GM13976 (cell line): ENCODE results near the gene AP5Z1.

Experiments
- DNase-seq: peaks from one replicate; pipeline ENCODE4 v3.0.0; 2012; ENCODE audit warnings: low spot score
- in situ Hi-C: fragments of 300-500 bp; cut with MboI; formaldehyde crosslinking; loops from one replicate; pipeline ENCODE4 v1.12.0; 2022; ENCODE audit warnings: low sequenced_read_pairs, mixed read lengths, inconsistent platforms; ENCODE audit not compliant: unreplicated experiment
- TF ChIP-seq, protein P1 (sequence below): IDR thresholded peaks from 2 replicates; pipeline ENCODE4 v1.5.1; 2012; ENCODE audit warnings: borderline replicate concordance, mild to moderate bottlenecking; ENCODE audit not compliant: insufficient read depth; ENCODE audit errors: extremely low read depth, missing control alignments, control extremely low read depth

Gene AP5Z1

DNA sequence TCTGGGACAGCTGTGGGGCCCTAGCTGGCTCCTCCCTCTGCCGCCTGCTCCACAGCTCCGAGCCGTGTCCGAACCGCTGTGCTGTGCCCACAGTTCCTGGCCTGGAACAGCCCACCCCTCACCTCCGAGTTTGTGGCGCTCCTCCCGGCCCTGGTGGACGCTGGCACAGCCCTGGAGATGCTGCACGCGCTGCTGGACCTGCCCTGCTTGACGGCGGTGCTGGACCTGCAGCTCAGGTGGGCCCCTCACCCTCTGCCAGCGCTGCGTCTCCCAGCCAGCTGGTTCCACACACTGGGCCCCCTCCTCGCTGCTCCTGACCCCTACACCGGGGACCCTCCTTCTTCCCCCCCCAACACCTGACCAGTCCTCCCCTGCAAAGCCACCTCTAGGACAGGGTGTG lies 12.1 kb downstream of the AP5Z1 start:
- in situ Hi-C loops: no loop called here
- TF ChIP-seq, protein P1, sequence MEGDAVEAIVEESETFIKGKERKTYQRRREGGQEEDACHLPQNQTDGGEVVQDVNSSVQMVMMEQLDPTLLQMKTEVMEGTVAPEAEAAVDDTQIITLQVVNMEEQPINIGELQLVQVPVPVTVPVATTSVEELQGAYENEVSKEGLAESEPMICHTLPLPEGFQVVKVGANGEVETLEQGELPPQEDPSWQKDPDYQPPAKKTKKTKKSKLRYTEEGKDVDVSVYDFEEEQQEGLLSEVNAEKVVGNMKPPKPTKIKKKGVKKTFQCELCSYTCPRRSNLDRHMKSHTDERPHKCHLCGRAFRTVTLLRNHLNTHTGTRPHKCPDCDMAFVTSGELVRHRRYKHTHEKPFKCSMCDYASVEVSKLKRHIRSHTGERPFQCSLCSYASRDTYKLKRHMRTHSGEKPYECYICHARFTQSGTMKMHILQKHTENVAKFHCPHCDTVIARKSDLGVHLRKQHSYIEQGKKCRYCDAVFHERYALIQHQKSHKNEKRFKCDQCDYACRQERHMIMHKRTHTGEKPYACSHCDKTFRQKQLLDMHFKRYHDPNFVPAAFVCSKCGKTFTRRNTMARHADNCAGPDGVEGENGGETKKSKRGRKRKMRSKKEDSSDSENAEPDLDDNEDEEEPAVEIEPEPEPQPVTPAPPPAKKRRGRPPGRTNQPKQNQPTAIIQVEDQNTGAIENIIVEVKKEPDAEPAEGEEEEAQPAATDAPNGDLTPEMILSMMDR: no peak
- no peak for DNase-seq

DNA sequence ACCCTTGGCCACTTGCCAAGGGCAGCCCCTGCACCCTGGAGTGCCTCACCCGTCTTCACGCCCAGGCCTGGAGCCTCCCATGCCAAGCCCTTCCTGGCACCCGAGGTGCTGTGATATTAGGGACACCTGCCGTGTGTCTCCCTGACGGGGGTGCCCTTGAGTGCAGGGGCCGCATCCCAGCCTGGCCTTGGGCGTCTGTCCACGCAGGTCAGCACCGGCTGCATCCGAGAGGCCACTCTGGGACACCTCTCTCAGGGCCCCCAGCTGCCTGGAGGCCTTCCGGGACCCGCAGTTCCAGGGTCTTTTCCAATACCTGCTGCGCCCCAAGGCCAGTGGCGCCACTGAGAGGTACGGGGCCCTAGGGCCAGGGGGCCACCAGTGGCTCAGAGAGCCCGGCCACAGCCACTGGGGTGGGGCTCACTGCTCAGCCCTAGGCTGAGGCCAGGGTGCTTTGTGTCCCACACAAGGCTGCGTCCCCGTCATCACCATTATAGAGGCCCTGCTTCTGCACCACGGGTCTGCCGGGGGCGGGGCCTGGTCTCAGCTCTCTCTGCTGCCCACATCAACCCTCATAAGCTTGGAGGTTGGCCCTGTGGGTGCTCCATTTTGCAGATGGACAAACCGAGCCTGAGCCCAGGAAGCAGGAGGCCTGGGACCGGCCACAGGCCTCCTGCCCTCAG lies 12.7 kb downstream of the AP5Z1 start:
- no peak for DNase-seq
- TF ChIP-seq, protein P1: no peak
- in situ Hi-C loops: no loop called here

DNA sequence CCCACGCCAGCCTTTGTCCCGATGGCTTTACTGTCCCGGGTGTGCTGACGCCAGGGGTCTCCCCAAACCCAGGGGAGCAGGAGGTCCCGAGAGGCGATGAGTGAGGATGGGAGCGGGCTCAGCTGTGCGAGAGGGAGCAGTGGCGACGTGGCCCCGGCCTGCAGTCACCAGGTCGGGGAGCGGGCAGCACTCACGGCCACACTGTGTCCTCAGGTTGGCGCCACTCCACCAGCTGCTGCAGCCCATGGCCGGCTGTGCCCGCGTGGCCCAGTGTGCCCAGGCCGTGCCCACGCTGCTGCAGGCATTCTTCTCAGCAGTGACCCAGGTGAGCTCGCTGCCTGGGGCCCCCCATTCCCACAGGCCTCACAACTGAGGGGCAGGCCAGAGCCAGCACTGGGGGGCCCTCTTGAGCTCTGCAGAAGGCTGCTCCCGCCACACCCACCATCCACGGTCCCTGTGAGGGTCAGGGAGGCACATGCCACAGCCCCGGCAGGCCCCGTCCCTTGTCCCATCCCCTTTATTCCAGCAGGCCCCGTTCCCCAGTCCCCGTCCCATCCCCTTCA lies 13.3 kb downstream of the AP5Z1 start:
- TF ChIP-seq, protein P1: no peak
- in situ Hi-C loops: no loop called here

DNA sequence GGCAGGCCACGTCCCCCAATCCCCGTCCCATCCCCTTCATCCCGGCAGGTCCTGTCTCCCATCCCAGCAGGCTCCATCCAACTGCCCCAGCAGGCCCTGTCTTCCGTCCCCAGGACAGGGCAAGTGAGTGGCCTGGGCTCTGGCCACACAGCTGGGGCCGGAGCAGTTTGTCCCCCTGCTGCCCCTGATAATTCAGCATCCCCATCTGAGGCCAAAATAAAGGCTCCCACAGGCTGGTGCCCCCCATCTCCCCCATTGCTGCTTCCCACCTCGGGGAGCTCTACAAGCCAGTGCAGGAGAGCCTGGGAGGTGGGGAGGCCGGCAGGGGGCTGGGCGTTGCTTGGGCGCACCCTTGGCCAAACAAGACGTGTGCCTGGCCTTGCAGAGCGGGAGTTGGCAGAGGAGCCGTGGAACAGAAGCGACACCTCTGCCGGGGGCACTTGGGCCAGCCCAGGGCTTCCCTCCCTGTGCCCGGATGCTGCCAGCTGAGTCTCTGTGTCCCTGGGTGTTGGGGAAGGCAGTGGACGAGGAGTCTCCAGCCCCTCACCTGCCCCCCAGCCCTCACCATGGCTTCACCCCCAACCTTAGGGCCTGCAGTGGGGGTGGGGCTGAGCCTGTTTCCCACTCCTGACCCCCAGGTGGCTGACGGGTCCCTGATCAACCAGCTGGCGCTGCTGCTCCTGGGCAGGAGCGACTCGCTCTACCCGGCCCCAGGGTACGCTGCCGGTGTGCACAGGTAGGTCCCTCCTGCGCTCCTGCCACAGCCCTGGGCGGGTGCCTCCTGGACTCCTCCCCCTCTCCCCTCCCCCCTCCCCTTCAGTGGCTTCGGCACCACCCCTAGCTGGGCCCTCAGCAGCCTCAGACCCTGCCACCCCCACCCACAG lies 14.0 kb downstream of the AP5Z1 start:
- in situ Hi-C loops: loop anchor here (10.0 kb wide), 1 partner anchor 295 kb away; no protein-coding TSS in a partner anchor
- DNase-seq: no peak
- TF ChIP-seq, protein P1: no peak

More for the DNA sequence above, 13.3 kb downstream of the AP5Z1 start:
- no peak for DNase-seq

DNA sequence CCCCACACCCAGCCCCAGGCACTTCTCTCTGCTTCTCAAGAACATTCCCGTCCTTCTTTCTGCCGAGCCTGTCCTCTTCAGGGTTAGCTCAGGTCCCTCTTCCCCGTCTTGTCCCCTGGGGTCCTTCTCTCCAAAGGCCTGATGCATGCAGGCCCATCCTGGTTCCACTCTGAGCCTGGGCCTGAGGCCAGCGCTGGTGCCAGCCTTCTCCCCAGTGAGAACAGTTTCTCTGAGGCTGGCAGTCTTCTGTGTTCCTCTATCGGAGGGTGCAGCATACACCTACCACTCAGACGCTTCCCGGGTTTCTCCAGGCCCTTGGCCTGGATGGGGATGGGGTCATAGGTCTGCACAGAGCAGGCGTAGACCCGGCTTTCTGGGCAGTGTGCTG lies 14.6 kb downstream of the AP5Z1 start:
- TF ChIP-seq, protein P1: no peak
- DNase-seq: no peak
- in situ Hi-C loops: loop anchor here (10.0 kb wide), 1 partner anchor 295 kb away; no protein-coding TSS in a partner anchor

DNA sequence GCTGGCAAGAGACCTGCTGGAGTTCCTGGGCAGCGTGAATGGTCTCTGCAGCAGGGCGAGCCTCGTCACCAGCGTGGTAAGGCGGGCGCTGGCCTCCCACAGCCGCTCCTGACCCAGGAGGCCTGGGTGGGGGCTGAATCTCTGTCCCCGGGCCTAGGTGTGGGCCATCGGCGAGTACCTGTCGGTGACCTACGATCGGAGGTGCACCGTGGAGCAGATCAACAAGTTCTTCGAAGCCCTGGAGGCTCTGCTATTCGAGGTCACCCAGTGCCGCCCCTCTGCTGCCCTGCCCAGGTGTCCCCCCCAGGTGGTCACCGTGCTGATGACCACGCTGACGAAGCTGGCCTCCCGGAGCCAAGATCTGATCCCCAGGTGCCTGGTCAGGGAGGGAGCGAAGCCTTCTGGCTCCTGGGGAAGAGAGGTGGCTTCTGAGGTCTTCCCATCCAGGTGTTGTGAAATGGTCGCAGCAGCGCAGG lies 15.1 kb downstream of the AP5Z1 start:
- in situ Hi-C loops: loop anchor here (10.0 kb wide), 1 partner anchor 294 kb away; no protein-coding TSS in a partner anchor
- no peak for DNase-seq

More for the DNA sequence above, 15.1 kb downstream of the AP5Z1 start:
- TF ChIP-seq, protein P1: no peak
